CD4-positive, CD25-positive, alpha-beta regulatory T cell (primary cell): ENCODE data around the gene KANSL1L. TPM values are rescaled to one million over a fixed set of nuclear protein-coding genes. Genes with fewer than 3 reads are reported as not detected.

ENCODE experiments used
- ATAC-seq, 2 donors: fragments of 150-1000 bp; cut with Tn5 transposase; one replicate each; pipeline ENCODE4 v1.10.0; 2021; ENCODE audit warnings: low read depth in 2 of 2, moderate number of reproducible peaks in 2 of 2, moderate library complexity in 1 of 2
- DNase-seq, 3 donors: peaks; one replicate each; pipeline versions ENCODE4 v3.0.0 to v3.0.0-alpha.2; 2012 to 2022; ENCODE audit warnings: mixed read lengths in 1 of 3
- H3K27ac ChIP-seq: one replicate; pipeline ENCODE4 v1.7.0; 2013; ENCODE audit warnings: mild to moderate bottlenecking, low read length; ENCODE audit not compliant: insufficient read depth, poor library complexity, severe bottlenecking
- H3K27me3 ChIP-seq: one replicate; pipeline ENCODE4 v1.7.0; 2013; ENCODE audit warnings: low read length; ENCODE audit not compliant: control insufficient read depth, insufficient read depth
- H3K36me3 ChIP-seq: one replicate; pipeline ENCODE4 v1.7.0; 2013; ENCODE audit warnings: mild to moderate bottlenecking, low read length, moderate library complexity; ENCODE audit not compliant: control insufficient read depth, insufficient read depth
- H3K4me1 ChIP-seq: 2 replicates; pipeline ENCODE4 v1.7.0; 2013; ENCODE audit warnings: mild to moderate bottlenecking, low read length; ENCODE audit not compliant: insufficient read depth, control insufficient read depth, poor library complexity, severe bottlenecking
- H3K4me3 ChIP-seq: one replicate; pipeline ENCODE4 v1.7.0; 2013; ENCODE audit warnings: low read depth, mild to moderate bottlenecking, low read length, moderate library complexity
- H3K9me3 ChIP-seq, 2 experiments: 1 replicate in 1 of 2; 2 replicates in 1 of 2; pipeline ENCODE4 v1.7.0; 2013; ENCODE audit warnings: low read length in 2 of 2, mild to moderate bottlenecking in 1 of 2, moderate library complexity in 1 of 2; ENCODE audit not compliant: control insufficient read depth in 2 of 2
- H3K27ac Mint-ChIP-seq, 3 donors: one replicate each; pipeline ENCODE4 v1.8.0; 2020 to 2022; ENCODE audit warnings: mild to moderate bottlenecking in 3 of 3, mixed read lengths in 3 of 3, moderate library complexity in 2 of 3
- H3K27me3 Mint-ChIP-seq: one replicate; pipeline ENCODE4 v1.8.0; 2022; ENCODE audit warnings: mild to moderate bottlenecking, mixed read lengths
- H3K36me3 Mint-ChIP-seq: one replicate; pipeline ENCODE4 v1.8.0; 2020; ENCODE audit warnings: mixed read lengths
- H3K4me1 Mint-ChIP-seq, 4 donors: one replicate each; pipeline ENCODE4 v1.8.0; 2020 to 2022; ENCODE audit warnings: mixed read lengths in 4 of 4, mild to moderate bottlenecking in 1 of 4
- H3K4me3 Mint-ChIP-seq, 4 donors: one replicate each; pipeline ENCODE4 v1.8.0; 2020 to 2022; ENCODE audit warnings: mild to moderate bottlenecking in 4 of 4, mixed read lengths in 4 of 4, moderate library complexity in 3 of 4
- H3K9me3 Mint-ChIP-seq, 7 donors: one replicate each; pipeline ENCODE4 v1.8.0; 2020 to 2022; ENCODE audit warnings: mixed read lengths in 7 of 7, mild to moderate bottlenecking in 3 of 7, moderate library complexity in 2 of 7
- polyA plus RNA-seq, 4 donors: library from polyadenylated mRNA; unstranded; fragments of 300-500 nt; fragmentation: Illumina TruSeq; gene quantifications; one replicate each; pipeline ENCODE4 v1.2.3, GENCODE V29; 2021
- total RNA-seq: library from RNA; stranded (reverse); gene quantifications from one replicate; pipeline ENCODE4 v1.2.3, GENCODE V29; 2022

KANSL1L gene
- total and polyA plus RNA-seq, 5 donors from 2014 or later: 0.49 to 7.3 (median 0.96) TPM

GRCh38 chr2:210162466-210163124 is 8.6 kb downstream of the KANSL1L start:
- no peak for ATAC-seq
- H3K4me1 Mint-ChIP-seq: peaks cover 7 to 24% (median 9%) of the 10 kb centered on the region in 4 donors
- Histone ChIP-seq H3K27ac (no peak overlapping the region), H3K9me3 (no peaks in the 10 kb centered on the region), H3K4me3 (no peak overlapping the region), H3K27me3 (no peaks in the 10 kb centered on the region), H3K36me3 (no peaks in the 10 kb centered on the region), H3K4me1 (no peaks in the 10 kb centered on the region)
- no peak overlapping the region for H3K4me3 Mint-ChIP-seq
- peaks cover 0 to 3% (median 0%) of the 10 kb centered on the region in 7 donors for H3K9me3 Mint-ChIP-seq
- no peaks in the 10 kb centered on the region for H3K36me3 Mint-ChIP-seq
- DNase-seq: no peak
- no peaks in the 10 kb centered on the region for H3K27me3 Mint-ChIP-seq
- no peak overlapping the region for H3K27ac Mint-ChIP-seq

GRCh38 chr2:210159059-210159458 is 12.2 kb downstream of the KANSL1L start:
- Mint-ChIP-seq H3K27ac (no peak overlapping the region), H3K9me3 (peaks cover 0 to 4% (median 0%) of the 10 kb centered on the region in 7 donors), H3K4me1 (peaks cover 6 to 22% (median 13%) of the 10 kb centered on the region in 4 donors), H3K36me3 (peaks cover 7% of the 10 kb centered on the region), H3K27me3 (no peaks in the 10 kb centered on the region), H3K4me3 (no peak overlapping the region)
- H3K36me3 ChIP-seq: no peaks in the 10 kb centered on the region
- ATAC-seq: no peak
- no peaks in the 10 kb centered on the region for H3K4me1 ChIP-seq
- no peak for DNase-seq
- H3K4me3 ChIP-seq: no peak overlapping the region
- no peaks in the 10 kb centered on the region for H3K27me3 ChIP-seq
- no peaks in the 10 kb centered on the region for H3K9me3 ChIP-seq
- H3K27ac ChIP-seq: no peak overlapping the region

- no peaks in the 10 kb centered on the region for H3K36me3 ChIP-seq
- no peak overlapping the region for H3K27ac ChIP-seq
- DNase-seq: no peak
- Mint-ChIP-seq H3K27ac (peak overlapping the region in 1 of 3 donors; percentile 29), H3K9me3 (peaks cover 0 to 4% (median 0%) of the 10 kb centered on the region in 7 donors), H3K4me3 (no peak overlapping the region), H3K36me3 (peaks cover 15% of the 10 kb centered on the region), H3K4me1 (peaks cover 4 to 27% (median 12%) of the 10 kb centered on the region in 4 donors), H3K27me3 (no peaks in the 10 kb centered on the region)
- H3K9me3 ChIP-seq: no peaks in the 10 kb centered on the region
- ATAC-seq: no peak
- H3K4me3 ChIP-seq: no peak overlapping the region
- no peaks in the 10 kb centered on the region for H3K27me3 ChIP-seq
- H3K4me1 ChIP-seq: no peaks in the 10 kb centered on the region
These were observed 13.0 kb downstream of the KANSL1L start for GRCh38 chr2:210158236-210158635.

GRCh38 chr2:210157526-210157925 is 13.7 kb downstream of the KANSL1L start:
- H3K27ac Mint-ChIP-seq: no peak overlapping the region
- peaks cover 0 to 4% (median 0%) of the 10 kb centered on the region in 7 donors for H3K9me3 Mint-ChIP-seq
- Histone ChIP-seq H3K4me3 (no peak overlapping the region), H3K9me3 (no peaks in the 10 kb centered on the region), H3K36me3 (no peaks in the 10 kb centered on the region), H3K4me1 (no peaks in the 10 kb centered on the region), H3K27me3 (no peaks in the 10 kb centered on the region), H3K27ac (no peak overlapping the region)
- peaks cover 15% of the 10 kb centered on the region for H3K36me3 Mint-ChIP-seq
- H3K27me3 Mint-ChIP-seq: no peaks in the 10 kb centered on the region
- no peak overlapping the region for H3K4me3 Mint-ChIP-seq
- no peak for ATAC-seq
- H3K4me1 Mint-ChIP-seq: peaks cover 1 to 22% (median 10%) of the 10 kb centered on the region in 4 donors
- no peak for DNase-seq

- Histone ChIP-seq H3K4me3 (no peak overlapping the region), H3K36me3 (peaks cover 2% of the 10 kb centered on the region), H3K9me3 (no peaks in the 10 kb centered on the region), H3K27me3 (no peaks in the 10 kb centered on the region), H3K4me1 (no peaks in the 10 kb centered on the region), H3K27ac (no peak overlapping the region)
- Mint-ChIP-seq H3K4me3 (peak overlapping the region in 1 of 4 donors; percentile 51), H3K4me1 (peaks cover 0 to 9% (median 5%) of the 10 kb centered on the region in 4 donors), H3K9me3 (peaks cover 0 to 14% (median 6%) of the 10 kb centered on the region in 7 donors), H3K27me3 (no peaks in the 10 kb centered on the region), H3K36me3 (peaks cover 40% of the 10 kb centered on the region), H3K27ac (no peak overlapping the region)
- DNase-seq: no peak
- ATAC-seq: no peak
These were observed 23.6 kb downstream of the KANSL1L start for GRCh38 chr2:210147614-210148013.

- Mint-ChIP-seq H3K4me3 (no peak overlapping the region), H3K9me3 (peaks cover 0 to 2% (median 0%) of the 10 kb centered on the region in 7 donors), H3K27ac (no peak overlapping the region), H3K27me3 (no peaks in the 10 kb centered on the region), H3K4me1 (peaks cover 4 to 12% (median 5%) of the 10 kb centered on the region in 4 donors), H3K36me3 (peaks cover 5% of the 10 kb centered on the region)
- Histone ChIP-seq H3K36me3 (peaks cover 1% of the 10 kb centered on the region), H3K4me3 (no peak overlapping the region), H3K27me3 (no peaks in the 10 kb centered on the region), H3K9me3 (no peaks in the 10 kb centered on the region), H3K27ac (no peak overlapping the region), H3K4me1 (no peaks in the 10 kb centered on the region)
- ATAC-seq: no peak
- DNase-seq: no peak
These were observed 39.0 kb downstream of the KANSL1L start for GRCh38 chr2:210132239-210132638.

- H3K9me3 Mint-ChIP-seq: peaks cover 0 to 19% (median 3%) of the 10 kb centered on the region in 7 donors
- no peak overlapping the region for H3K27ac ChIP-seq
- H3K27me3 ChIP-seq: no peaks in the 10 kb centered on the region
- H3K36me3 ChIP-seq: peaks cover 6% of the 10 kb centered on the region
- no peak overlapping the region for H3K4me3 Mint-ChIP-seq
- H3K4me1 ChIP-seq: no peaks in the 10 kb centered on the region
- no peak overlapping the region for H3K4me3 ChIP-seq
- ATAC-seq (no peak), DNase-seq (no peak)
- H3K9me3 ChIP-seq: peaks cover 0 to 5% of the 10 kb centered on the region in 2 experiments
- H3K27me3 Mint-ChIP-seq: no peaks in the 10 kb centered on the region
- H3K36me3 Mint-ChIP-seq: peaks cover 27% of the 10 kb centered on the region
- H3K4me1 Mint-ChIP-seq: peaks cover 4 to 7% (median 5%) of the 10 kb centered on the region in 4 donors
- H3K27ac Mint-ChIP-seq: no peak overlapping the region
These were observed 42.2 kb downstream of the KANSL1L start for GRCh38 chr2:210128961-210129360.
